Stimulated activated CD8-positive, alpha-beta memory T cell treated with anti-CD3 and anti-CD28 coated beads, Interleukin-2, amount 100 ng/mL, for 1 hour (primary cell): ENCODE results near the gene NCKAP5.

Experiments used
- DNase-seq, 2 donors: peaks; one replicate each; pipeline ENCODE4 v3.0.0-alpha.2; 2020; ENCODE audit warnings: low read depth in 2 of 2

NCKAP5 gene

DNA sequence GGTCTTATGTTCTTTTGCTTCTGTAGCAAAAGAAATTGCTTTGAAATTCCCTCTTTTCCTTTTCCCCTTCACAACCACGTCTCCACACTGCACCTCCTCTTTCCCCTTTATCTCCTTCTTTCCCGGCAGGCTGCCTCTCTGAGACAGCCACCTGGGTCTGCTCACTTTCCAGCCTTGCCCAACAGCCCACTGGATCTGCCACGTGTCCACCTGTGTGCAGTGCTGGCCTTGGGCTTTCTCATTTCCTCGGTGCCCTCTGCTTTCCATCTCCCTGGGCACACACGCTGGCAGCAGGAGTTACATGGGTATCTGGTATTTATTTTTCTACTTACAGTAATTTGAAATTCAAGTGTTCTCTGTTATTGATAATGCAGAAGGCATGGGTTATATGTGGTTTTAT lies 684.8 kb downstream of the NCKAP5 start:
- no peak for DNase-seq

DNA sequence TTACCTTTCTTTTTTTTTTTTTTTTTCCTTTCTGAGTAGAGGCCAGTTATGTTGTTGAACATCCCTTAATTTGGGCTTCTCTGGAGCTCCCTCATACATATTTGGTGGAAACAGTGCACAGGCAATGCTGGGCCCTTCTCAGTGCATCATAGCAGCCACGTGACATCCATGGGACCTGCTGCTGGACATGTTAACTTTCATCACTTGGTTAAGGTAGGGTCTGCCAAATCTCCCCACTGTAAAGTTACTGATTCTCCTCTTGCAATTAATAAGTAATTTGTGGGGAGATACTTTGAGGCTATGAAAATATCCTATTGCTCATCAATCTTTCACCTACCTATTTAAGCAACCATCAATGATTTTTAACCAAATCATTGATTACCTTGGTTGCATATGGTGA lies 686.7 kb downstream of the NCKAP5 start:
- no peak for DNase-seq

- no peak for DNase-seq
These were observed 690.3 kb downstream of the NCKAP5 start for GRCh38 chr2:132877923-132878322.

GRCh38 chr2:132876745-132877391 lies 691.4 kb downstream of the NCKAP5 start:
- DNase-seq: no peak

- DNase-seq: no peak
These were observed 693.1 kb downstream of the NCKAP5 start for GRCh38 chr2:132875193-132875592.

DNA sequence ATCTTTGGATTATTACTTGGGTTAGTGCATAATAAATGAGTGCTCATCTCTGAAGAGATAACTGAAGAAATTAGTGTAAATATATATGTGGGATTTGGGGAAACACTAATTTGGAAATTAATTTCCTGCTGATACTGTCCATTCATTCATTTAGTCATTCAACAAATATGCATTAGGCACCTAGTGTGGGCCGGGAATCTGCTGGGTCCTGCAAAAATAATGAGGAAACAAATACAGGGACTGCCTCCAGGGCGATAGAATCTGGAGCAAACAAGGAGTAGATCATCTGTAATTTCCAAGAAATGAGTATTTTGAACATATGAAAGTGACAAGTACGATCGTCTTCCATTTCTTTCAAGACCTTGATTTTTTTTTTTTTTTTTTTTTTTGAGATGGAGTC lies 694.5 kb downstream of the NCKAP5 start:
- no peak for DNase-seq

GRCh38 chr2:132871831-132872230 lies 696.4 kb downstream of the NCKAP5 start:
- DNase-seq: no peak

DNA sequence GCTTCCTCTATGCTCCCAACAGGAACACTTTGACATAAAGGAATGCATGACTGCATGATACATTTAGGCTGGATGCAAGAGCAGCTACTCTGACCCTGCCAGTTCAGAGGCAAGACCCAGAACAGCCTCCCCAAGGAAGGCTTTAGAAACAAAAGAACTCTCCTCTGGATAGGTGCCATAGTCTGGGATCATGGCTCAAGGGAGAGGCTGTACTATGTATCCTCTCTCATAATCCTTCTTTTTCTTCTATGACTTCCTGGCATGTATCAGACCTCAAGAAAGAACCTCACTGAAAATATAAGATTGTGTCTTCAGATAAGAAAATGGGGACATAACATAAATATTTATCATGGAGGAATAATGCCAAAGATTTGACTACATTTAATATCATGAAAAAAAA lies 704.3 kb downstream of the NCKAP5 start:
- DNase-seq: no peak

DNA sequence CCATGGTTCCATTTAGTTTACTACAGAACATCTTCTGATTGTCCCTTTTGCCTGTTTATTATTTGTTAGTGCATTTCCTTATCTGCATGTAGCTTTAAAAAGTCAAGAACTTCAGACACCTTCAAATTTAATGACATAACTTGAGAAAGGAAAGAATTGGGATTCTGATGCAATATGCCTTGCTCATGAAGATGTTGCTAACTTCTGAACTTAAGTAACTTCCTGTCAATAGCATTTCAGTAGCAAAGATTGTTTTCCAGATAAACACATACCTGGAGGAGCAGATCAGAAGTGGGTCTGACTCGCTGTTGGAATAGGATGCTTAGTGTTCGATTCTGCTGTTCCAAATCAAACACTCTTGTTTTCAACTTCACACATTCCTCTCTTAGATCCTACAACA lies 708.0 kb downstream of the NCKAP5 start:
- no peak for DNase-seq

GRCh38 chr2:132859590-132859989 lies 708.7 kb downstream of the NCKAP5 start:
- no peak for DNase-seq

DNA sequence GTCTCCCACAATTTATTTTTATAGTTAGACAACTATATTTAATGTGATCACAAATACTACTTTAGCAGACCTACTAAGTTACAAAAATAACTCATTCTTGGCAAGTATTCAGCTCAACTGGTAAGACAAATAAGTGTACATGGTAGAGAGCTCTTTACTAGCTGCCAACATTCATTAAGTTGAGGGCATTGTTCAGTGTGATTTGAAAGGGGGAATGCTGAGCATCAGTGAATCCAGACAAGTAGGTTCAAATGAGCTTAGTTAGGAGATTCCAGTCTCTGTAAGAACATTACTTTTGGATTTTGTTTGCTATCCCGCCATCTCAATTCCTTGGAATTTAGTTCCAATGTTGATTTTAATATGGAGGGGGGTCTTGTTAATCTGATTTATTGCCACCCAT lies 710.9 kb downstream of the NCKAP5 start:
- DNase-seq: no peak

DNA sequence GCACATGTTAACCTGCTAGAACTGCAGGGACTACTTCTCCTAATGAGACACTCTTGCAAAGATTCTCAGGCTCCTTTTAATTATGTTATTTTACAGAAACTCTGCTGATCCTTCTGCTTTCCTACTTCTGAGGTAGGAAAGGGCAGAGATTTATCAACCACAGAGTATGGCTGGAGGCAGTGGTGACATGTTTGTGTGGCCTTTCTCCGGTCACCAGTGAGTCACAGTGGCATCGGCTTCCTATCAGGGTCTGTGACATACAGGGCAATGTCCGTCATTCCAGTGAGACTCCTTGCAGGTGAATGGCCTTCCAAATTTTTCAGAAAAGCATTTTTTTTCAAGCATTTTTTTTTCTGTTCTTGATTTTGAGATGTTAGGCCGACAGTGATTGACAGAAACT lies 717.6 kb downstream of the NCKAP5 start:
- no peak for DNase-seq

GRCh38 chr2:132849118-132849517 lies 719.1 kb downstream of the NCKAP5 start:
- DNase-seq: no peak

DNA sequence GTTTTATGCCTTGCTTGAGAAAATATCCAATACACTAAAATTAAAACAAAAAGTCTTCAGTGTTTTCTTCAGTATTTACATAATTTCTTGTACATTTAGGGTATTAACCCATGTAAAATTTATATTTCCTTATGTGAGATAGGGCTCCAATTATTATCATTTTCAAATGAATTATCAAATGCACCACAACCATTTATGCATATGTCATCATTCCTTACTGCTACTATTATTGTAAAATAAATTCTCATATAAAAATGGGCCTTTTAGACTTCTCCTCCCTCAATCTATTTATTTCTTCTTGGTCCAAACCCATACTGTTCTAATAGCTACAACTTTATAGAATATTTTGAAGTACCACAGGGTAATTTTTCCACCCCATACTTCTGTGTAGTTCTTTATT lies 722.9 kb downstream of the NCKAP5 start:
- DNase-seq: no peak

- DNase-seq: no peak
These were observed 723.7 kb downstream of the NCKAP5 start for GRCh38 chr2:132844585-132844984.

GRCh38 chr2:132837769-132838168 lies 730.5 kb downstream of the NCKAP5 start:
- no peak for DNase-seq

DNA sequence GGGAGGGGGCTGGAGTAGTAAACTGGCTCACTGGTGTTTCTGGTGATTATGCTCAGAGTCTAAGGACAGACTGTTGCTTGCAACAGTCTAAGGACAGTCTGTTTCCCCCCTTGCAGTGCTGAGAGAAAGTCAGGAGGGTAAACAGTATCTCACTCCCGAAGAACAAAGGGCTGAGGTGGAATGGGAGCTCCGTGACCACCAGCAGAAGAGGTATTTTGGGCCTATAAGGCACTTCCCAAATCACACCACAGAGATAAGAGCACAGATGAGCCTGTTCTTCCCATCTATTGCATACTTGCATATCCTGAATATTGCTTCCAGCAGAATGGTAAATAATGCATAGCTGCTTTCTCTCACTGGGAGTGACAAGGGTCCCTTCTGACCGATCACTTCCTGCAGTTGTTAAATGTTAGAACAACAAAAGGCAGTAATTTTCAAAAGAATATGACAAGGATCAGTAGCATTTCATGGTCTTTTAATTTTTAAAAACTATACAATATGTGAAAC lies 737.9 kb downstream of the NCKAP5 start:
- no peak for DNase-seq

DNA sequence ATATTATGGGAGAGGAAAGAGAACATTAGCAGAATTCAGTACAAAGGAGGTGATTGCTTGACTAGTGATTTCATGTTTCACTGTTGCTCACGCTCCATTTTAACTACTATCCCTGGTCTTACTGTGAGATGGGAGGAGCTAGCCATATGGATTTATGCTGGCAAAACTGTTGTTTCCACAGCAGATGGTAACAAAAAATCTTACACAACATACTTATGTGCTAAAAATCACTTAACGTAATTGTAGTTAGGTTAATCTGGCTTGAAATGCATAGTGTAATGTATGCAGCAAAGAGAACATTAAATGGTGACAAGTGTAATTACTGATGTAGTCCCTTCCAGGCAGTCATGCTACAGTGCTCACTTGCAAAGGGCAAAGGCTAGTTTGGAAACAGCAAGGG lies 742.7 kb downstream of the NCKAP5 start:
- no peak for DNase-seq

- DNase-seq: no peak
These were observed 743.5 kb downstream of the NCKAP5 start for GRCh38 chr2:132824716-132825115.

DNA sequence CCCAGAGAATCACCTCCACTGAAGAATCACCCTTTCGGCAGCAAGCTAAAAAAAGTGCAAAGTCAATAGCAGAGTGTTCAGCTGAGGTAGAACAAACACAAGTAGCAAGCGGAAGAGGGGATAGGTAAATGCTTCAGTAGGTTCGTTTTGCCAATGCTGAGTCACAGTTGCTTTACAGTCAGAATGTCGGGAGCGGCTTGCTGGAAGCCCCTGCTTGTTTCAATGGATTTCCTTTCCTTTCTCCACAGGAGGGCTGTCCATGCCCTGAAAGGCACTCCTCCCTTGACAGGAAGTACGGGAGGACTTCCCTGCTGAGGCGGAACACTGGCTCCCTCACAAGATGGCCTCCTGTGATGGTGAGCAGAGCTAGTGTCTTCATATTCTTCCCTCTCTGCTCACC lies 752.0 kb downstream of the NCKAP5 start:
- no peak for DNase-seq

- no peak for DNase-seq
These were observed 752.7 kb downstream of the NCKAP5 start for GRCh38 chr2:132815516-132815915.

GRCh38 chr2:132814651-132815050 lies 753.6 kb downstream of the NCKAP5 start:
- no peak for DNase-seq

GRCh38 chr2:132813422-132813821 lies 754.8 kb downstream of the NCKAP5 start:
- DNase-seq: no peak
